ENCODE data around the gene BIN2. TPM values are rescaled to one million over a fixed set of nuclear protein-coding genes. Genes with fewer than 3 reads are reported as not detected.

The BIN2 gene
- total and polyA plus RNA-seq, 2 experiments from 2014 or later: not detected

DNA sequence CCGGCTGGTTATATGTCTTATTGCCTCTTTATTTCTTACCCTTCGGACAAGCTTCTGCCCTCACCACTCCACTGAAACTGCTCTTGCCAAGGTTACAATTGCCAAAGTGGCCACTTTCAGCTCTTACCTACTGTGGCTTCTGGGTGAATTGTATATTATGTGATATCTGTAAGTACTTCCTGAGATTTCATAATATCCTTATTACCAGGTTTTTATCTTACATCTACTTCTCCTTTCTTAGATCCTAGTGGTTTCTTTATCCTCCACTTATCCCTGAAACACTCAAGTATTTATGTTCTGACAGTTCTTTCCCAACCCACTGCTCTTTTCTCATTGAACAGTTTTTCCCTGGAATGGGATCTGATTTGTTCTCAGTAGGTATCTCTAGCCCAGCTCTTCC, 12.0 kb upstream of the BIN2 start (continued):
- TF ChIP-seq, protein P1, sequence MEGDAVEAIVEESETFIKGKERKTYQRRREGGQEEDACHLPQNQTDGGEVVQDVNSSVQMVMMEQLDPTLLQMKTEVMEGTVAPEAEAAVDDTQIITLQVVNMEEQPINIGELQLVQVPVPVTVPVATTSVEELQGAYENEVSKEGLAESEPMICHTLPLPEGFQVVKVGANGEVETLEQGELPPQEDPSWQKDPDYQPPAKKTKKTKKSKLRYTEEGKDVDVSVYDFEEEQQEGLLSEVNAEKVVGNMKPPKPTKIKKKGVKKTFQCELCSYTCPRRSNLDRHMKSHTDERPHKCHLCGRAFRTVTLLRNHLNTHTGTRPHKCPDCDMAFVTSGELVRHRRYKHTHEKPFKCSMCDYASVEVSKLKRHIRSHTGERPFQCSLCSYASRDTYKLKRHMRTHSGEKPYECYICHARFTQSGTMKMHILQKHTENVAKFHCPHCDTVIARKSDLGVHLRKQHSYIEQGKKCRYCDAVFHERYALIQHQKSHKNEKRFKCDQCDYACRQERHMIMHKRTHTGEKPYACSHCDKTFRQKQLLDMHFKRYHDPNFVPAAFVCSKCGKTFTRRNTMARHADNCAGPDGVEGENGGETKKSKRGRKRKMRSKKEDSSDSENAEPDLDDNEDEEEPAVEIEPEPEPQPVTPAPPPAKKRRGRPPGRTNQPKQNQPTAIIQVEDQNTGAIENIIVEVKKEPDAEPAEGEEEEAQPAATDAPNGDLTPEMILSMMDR (conservative IDR thresholded peaks at IDR 0.05; ENCODE audit: low read depth in 2 of 2): no peak

DNA sequence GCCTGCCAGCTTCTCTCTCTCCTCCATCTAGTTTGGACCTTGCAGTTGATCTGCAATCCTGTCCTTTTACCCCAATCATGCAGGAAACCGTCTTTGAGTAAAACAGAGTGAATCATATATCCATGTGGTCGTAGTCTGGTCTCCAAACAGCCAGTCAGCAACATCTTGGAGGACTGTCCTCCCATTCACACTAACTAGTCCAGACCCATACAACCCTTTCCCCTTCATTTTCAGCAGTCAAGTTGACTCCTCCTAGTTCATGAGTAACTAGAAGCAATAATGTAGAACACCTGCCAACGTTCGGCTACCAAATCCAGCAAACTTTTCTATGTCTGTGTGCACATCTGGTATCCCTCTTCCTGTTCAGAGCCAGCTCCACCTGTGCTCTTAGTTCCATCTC, 10.8 kb upstream of the BIN2 start:
- DNase-seq (ENCODE audit: low spot score) (no peak), ATAC-seq (no peak)
- Histone ChIP-seq H3K27ac (ENCODE audit: low read depth) (no peak overlapping the region), H3K9me2 (ENCODE audit: insufficient read depth) (no peaks in the 10 kb centered on the region), H3K4me2 (no peak overlapping the region), H3K36me3 (ENCODE audit: insufficient read depth) (no peaks in the 10 kb centered on the region), H4K20me1 (replicated peaks; ENCODE audit: insufficient read depth) (no peaks in the 10 kb centered on the region), H2AFZ (no peak overlapping the region), H3F3A (replicated peaks; ENCODE audit: low read depth) (no peaks in the 10 kb centered on the region), H3K79me2 (replicated peaks; ENCODE audit: insufficient read depth) (no peaks in the 10 kb centered on the region), H3K4me1 (ENCODE audit: insufficient read depth) (no peaks in the 10 kb centered on the region), H3K4me3 (no peak overlapping the region), H3K27me3 (ENCODE audit: insufficient read depth) (no peaks in the 10 kb centered on the region)
- no peak for TF ChIP-seq ZNF331 (CRISPR knock-in tag; IDR thresholded peaks at IDR 0.05; ENCODE audit: low read depth)
- no peak for TF ChIP-seq JUNB (IDR thresholded peaks at IDR 0.05; ENCODE audit: unreplicated experiment)
- TF ChIP-seq NANOG (IDR thresholded peaks at IDR 0.05; ENCODE audit: borderline replicate concordance): no peak
- TF ChIP-seq STAT1 (IDR thresholded peaks at IDR 0.05; ENCODE audit: unreplicated experiment): no peak
- no peak for TF ChIP-seq POLR2AphosphoS5 (IDR thresholded peaks at IDR 0.05; ENCODE audit: low read depth)
- no peak for TF ChIP-seq EZH2 (IDR thresholded peaks at IDR 0.05; ENCODE audit: low read depth, unreplicated experiment)
- TF ChIP-seq, protein P2, sequence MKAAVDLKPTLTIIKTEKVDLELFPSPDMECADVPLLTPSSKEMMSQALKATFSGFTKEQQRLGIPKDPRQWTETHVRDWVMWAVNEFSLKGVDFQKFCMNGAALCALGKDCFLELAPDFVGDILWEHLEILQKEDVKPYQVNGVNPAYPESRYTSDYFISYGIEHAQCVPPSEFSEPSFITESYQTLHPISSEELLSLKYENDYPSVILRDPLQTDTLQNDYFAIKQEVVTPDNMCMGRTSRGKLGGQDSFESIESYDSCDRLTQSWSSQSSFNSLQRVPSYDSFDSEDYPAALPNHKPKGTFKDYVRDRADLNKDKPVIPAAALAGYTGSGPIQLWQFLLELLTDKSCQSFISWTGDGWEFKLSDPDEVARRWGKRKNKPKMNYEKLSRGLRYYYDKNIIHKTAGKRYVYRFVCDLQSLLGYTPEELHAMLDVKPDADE (IDR thresholded peaks at IDR 0.05): no peak
- TF ChIP-seq ZNF114 (CRISPR knock-in tag; IDR thresholded peaks at IDR 0.05): no peak
- TF ChIP-seq, protein P3, sequence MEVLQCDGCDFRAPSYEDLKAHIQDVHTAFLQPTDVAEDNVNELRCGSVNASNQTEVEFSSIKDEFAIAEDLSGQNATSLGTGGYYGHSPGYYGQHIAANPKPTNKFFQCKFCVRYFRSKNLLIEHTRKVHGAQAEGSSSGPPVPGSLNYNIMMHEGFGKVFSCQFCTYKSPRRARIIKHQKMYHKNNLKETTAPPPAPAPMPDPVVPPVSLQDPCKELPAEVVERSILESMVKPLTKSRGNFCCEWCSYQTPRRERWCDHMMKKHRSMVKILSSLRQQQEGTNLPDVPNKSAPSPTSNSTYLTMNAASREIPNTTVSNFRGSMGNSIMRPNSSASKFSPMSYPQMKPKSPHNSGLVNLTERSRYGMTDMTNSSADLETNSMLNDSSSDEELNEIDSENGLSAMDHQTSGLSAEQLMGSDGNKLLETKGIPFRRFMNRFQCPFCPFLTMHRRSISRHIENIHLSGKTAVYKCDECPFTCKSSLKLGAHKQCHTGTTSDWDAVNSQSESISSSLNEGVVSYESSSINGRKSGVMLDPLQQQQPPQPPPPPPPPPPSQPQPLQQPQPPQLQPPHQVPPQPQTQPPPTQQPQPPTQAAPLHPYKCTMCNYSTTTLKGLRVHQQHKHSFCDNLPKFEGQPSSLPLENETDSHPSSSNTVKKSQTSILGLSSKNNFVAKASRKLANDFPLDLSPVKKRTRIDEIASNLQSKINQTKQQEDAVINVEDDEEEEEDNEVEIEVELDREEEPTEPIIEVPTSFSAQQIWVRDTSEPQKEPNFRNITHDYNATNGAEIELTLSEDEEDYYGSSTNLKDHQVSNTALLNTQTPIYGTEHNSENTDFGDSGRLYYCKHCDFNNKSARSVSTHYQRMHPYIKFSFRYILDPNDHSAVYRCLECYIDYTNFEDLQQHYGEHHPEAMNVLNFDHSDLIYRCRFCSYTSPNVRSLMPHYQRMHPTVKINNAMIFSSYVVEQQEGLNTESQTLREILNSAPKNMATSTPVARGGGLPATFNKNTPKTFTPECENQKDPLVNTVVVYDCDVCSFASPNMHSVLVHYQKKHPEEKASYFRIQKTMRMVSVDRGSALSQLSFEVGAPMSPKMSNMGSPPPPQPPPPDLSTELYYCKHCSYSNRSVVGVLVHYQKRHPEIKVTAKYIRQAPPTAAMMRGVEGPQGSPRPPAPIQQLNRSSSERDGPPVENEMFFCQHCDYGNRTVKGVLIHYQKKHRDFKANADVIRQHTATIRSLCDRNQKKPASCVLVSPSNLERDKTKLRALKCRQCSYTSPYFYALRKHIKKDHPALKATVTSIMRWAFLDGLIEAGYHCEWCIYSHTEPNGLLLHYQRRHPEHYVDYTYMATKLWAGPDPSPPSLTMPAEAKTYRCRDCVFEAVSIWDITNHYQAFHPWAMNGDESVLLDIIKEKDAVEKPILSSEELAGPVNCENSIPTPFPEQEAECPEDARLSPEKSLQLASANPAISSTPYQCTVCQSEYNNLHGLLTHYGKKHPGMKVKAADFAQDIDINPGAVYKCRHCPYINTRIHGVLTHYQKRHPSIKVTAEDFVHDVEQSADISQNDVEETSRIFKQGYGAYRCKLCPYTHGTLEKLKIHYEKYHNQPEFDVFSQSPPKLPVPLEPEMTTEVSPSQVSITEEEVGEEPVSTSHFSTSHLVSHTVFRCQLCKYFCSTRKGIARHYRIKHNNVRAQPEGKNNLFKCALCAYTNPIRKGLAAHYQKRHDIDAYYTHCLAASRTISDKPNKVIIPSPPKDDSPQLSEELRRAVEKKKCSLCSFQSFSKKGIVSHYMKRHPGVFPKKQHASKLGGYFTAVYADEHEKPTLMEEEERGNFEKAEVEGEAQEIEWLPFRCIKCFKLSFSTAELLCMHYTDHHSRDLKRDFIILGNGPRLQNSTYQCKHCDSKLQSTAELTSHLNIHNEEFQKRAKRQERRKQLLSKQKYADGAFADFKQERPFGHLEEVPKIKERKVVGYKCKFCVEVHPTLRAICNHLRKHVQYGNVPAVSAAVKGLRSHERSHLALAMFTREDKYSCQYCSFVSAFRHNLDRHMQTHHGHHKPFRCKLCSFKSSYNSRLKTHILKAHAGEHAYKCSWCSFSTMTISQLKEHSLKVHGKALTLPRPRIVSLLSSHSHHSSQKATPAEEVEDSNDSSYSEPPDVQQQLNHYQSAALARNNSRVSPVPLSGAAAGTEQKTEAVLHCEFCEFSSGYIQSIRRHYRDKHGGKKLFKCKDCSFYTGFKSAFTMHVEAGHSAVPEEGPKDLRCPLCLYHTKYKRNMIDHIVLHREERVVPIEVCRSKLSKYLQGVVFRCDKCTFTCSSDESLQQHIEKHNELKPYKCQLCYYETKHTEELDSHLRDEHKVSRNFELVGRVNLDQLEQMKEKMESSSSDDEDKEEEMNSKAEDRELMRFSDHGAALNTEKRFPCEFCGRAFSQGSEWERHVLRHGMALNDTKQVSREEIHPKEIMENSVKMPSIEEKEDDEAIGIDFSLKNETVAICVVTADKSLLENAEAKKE (CRISPR knock-in tag; IDR thresholded peaks at IDR 0.05): no peak
- H3K27ac Mint-ChIP-seq: no peak overlapping the region
- no peaks in the 10 kb centered on the region; the same call in 2 of the 3 replicates for H3K9me3 Mint-ChIP-seq
- H3K4me1 Mint-ChIP-seq: no peaks in the 10 kb centered on the region
- no peak overlapping the region for H3K4me3 Mint-ChIP-seq
- H3K27me3 Mint-ChIP-seq (ENCODE audit: insufficient read depth, low read depth, poor library complexity): peaks cover 9% of the 10 kb centered on the region
- no peaks in the 10 kb centered on the region for H3K36me3 Mint-ChIP-seq (ENCODE audit: low read depth)

All from GM23338 (cell line).